Measurements from ENCODE around the gene TRIM56. TPM values are rescaled to one million over a fixed set of nuclear protein-coding genes. Genes with fewer than 3 reads are reported as not detected.
A peak's percentile ranks its signal among the peaks of the same experiment; 100 is the strongest.

TRIM56 gene
- total RNA-seq, 1 donor from 2014 or later, result 17.0 TPM

DNA sequence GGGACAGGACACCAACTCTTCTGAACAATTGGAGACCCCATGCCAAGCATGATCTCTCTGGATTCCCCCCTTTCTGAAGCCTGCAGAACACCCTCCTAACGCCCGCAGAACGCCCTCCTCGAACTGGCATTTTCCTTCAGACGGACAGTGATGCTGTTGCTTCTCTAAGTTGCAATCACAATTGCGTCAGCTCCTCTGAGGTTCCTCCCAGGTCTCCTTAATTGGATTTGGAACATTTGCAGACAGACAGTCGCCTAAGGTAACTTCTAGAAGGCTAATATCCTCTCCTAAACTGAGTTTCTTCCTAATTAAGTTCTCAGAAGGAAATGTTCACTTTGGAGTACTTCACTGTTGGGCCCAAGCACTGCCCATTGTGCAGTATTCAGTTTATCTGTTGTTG is 21.1 kb downstream of the TRIM56 start:
- intact Hi-C loops (cut with micrococcal nuclease), result no loop called here
- Histone ChIP-seq H3K9me3 (replicated peaks) (no peaks in the 10 kb centered on the region), H3K4me1 (peaks cover 34% of the 10 kb centered on the region), H3K27ac (replicated peaks) (no peak overlapping the region), H3K27me3 (ENCODE audit: low read depth) (no peaks in the 10 kb centered on the region), H3K4me3 (no peak overlapping the region), H3K36me3 (no peaks in the 10 kb centered on the region)
- TF ChIP-seq, protein P1, sequence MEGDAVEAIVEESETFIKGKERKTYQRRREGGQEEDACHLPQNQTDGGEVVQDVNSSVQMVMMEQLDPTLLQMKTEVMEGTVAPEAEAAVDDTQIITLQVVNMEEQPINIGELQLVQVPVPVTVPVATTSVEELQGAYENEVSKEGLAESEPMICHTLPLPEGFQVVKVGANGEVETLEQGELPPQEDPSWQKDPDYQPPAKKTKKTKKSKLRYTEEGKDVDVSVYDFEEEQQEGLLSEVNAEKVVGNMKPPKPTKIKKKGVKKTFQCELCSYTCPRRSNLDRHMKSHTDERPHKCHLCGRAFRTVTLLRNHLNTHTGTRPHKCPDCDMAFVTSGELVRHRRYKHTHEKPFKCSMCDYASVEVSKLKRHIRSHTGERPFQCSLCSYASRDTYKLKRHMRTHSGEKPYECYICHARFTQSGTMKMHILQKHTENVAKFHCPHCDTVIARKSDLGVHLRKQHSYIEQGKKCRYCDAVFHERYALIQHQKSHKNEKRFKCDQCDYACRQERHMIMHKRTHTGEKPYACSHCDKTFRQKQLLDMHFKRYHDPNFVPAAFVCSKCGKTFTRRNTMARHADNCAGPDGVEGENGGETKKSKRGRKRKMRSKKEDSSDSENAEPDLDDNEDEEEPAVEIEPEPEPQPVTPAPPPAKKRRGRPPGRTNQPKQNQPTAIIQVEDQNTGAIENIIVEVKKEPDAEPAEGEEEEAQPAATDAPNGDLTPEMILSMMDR (IDR thresholded peaks at IDR 0.05; ENCODE audit: borderline replicate concordance), result no peak
- no peak for DNase-seq

DNA sequence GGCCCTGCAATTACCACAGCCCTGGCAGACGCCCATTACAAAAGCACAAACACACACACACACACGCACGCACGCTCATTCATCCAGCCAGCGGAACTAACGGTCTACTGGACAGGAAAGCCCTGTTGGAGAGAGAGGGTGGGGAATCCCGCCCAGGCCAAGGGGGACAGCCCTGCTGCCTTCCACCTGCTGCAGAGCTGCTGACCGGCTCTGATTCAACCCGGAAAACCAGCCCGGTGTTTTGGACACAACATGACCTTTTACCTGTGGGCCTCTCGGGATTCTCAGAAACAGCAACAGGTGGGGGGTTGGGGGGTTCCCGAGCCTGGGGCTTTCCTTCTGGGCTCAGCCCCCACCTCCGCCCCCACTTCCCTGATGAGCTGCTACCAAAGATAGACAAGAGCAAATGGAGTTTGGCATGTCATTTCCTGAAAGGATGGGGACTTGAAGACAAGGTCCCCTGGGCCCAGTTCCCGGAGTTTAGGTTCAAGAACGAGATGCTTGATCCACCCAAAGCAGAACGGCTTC is 23.1 kb downstream of the TRIM56 start:
- TF ChIP-seq, protein P1 (IDR thresholded peaks at IDR 0.05; ENCODE audit: borderline replicate concordance), result no peak
- DNase-seq, result peak; percentile 64
- Histone ChIP-seq H3K36me3 (no peaks in the 10 kb centered on the region), H3K4me3 (no peak overlapping the region), H3K9me3 (replicated peaks) (no peaks in the 10 kb centered on the region), H3K4me1 (peaks cover 48% of the 10 kb centered on the region), H3K27ac (replicated peaks) (peak overlapping the region; percentile 65), H3K27me3 (ENCODE audit: low read depth) (no peaks in the 10 kb centered on the region)
- intact Hi-C loops (cut with micrococcal nuclease), result no loop called here

DNA sequence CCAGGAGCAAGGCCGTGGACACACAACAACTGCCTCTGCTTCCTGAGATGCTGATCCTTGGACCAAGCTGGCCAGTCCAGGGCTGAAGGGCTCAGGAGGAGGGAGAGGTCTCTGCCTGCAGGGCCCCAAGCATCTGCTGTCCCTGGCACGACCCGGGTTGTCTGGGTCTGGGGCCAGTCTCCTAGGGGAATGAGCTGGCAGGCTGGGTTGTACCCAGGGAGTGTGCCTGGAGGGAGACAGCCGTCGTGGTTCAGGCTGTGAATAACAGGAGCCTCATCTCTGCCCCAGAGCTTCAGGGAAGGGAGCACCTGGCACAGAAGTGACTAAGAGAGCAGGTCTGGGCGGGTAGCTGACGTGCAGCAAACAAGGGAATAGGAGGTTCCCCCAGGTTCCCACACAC is 23.7 kb downstream of the TRIM56 start:
- H3K9me3 ChIP-seq (replicated peaks), result no peaks in the 10 kb centered on the region
- H3K27me3 ChIP-seq (ENCODE audit: low read depth), result no peaks in the 10 kb centered on the region
- H3K27ac ChIP-seq (replicated peaks), result peak overlapping the region; percentile 65
- peaks cover 47% of the 10 kb centered on the region for H3K4me1 ChIP-seq
- H3K4me3 ChIP-seq, result no peak overlapping the region
- DNase-seq, result no peak
- TF ChIP-seq, protein P1 (IDR thresholded peaks at IDR 0.05; ENCODE audit: borderline replicate concordance), result no peak
- no peaks in the 10 kb centered on the region for H3K36me3 ChIP-seq
- intact Hi-C loops (cut with micrococcal nuclease), result no loop called here

DNA sequence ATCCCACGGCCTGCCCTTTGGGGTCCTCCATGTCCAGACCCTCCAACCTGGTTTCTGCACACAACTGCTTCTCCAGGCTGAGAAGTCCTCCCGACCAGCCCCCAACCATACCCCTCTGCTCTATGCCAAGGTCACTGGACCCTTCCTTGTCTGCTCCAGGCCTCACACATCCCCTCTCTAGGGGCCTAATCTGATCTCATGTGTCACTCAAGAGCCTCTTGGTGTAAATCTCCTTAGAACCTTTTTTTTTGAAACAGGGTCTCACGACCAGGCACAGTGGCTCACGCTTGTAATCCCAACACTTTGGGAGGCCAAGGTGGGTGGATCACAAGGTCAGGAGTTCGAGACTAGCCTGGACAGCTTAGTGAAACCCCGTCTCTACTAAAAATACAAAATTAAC is 24.1 kb downstream of the TRIM56 start:
- Histone ChIP-seq H3K27ac (replicated peaks) (no peak overlapping the region), H3K4me3 (no peak overlapping the region), H3K9me3 (replicated peaks) (no peaks in the 10 kb centered on the region), H3K27me3 (ENCODE audit: low read depth) (no peaks in the 10 kb centered on the region), H3K36me3 (no peaks in the 10 kb centered on the region), H3K4me1 (peaks cover 43% of the 10 kb centered on the region)
- intact Hi-C loops (cut with micrococcal nuclease), result no loop called here
- DNase-seq, result no peak
- TF ChIP-seq, protein P1 (IDR thresholded peaks at IDR 0.05; ENCODE audit: borderline replicate concordance), result no peak

DNA sequence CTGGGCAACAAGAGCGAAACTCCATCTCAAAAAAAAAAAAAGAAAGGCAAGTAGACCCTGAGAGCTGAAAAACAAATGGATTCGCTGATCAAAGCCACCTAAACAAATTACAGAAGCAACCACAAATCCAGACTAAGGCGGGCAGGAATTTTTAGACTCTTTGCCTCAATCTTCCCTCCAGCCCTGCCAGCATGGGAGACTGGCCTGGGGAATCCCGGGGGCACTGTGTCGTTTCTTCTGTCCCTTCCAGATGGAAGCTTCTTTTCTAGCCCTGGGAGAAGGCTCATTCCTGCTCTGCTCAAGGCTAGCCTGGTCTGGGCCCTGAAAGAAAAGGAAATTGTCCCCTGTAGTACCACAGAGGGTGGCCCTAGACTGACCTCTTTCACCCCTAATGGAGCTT is 26.0 kb downstream of the TRIM56 start:
- H3K36me3 ChIP-seq, result no peaks in the 10 kb centered on the region
- no peak for DNase-seq
- H3K4me3 ChIP-seq, result no peak overlapping the region
- H3K27ac ChIP-seq (replicated peaks), result peak overlapping the region; percentile 84
- peaks cover 36% of the 10 kb centered on the region for H3K4me1 ChIP-seq
- TF ChIP-seq, protein P1 (IDR thresholded peaks at IDR 0.05; ENCODE audit: borderline replicate concordance), result no peak
- H3K9me3 ChIP-seq (replicated peaks), result no peaks in the 10 kb centered on the region
- intact Hi-C loops (cut with micrococcal nuclease), result no loop called here
- no peaks in the 10 kb centered on the region for H3K27me3 ChIP-seq (ENCODE audit: low read depth)
